SKM-1 treated with dmso at 0.1 percent for 144 hours (cell line): ENCODE data around the gene GAB4.
"Not testable (repeated sequence)": the region's sequence is repeated elsewhere in the genome, so short reads cannot be mapped to it uniquely, and the experiment has no call there.

Experiments used
- DNase-seq: peaks from one replicate; lab custom pipeline; 2025; ENCODE audit not compliant: unreplicated experiment; lab: John Stamatoyannopoulos, UW

The GAB4 gene

DNA sequence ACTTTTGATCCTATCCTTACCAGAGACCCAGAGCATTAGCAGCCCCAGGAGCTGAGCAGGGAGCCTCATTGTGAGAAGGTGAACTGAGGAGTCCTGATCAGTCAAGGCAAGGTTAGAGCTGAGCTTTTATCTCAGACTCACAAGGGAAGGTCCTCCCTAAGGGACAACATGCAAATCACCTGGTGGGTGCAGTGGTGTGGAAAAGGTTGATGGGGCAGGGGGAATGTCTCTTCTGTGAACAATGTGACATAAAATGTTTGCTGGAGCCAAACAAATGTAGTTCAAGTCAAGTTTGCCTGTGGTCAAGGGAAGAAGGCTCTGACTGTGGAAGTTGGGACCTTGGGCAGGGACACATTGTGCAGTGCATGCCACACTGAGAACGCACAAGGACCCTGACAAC lies 93.1 kb downstream of the GAB4 start:
- not testable (repeated sequence) for DNase-seq

DNA sequence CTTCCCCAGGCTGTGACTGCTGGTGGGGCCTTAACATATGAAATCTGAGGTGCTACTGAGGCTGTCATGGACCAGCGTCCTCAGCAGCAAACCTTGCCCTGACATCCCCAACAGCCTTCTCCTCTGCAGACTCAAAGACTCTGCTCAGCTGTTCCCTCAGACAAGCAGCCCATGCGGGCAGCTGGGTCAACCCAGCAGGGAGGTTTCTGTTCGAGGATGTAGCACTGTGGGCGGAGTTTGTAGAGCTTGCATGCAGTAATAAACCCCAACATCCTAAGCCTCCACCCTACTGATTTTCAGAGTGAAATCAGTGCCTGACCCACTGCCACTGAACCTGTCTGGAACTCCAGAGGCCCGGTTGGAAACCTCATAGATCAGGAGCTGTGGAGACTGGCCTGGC lies 94.0 kb downstream of the GAB4 start:
- no peak for DNase-seq

DNA sequence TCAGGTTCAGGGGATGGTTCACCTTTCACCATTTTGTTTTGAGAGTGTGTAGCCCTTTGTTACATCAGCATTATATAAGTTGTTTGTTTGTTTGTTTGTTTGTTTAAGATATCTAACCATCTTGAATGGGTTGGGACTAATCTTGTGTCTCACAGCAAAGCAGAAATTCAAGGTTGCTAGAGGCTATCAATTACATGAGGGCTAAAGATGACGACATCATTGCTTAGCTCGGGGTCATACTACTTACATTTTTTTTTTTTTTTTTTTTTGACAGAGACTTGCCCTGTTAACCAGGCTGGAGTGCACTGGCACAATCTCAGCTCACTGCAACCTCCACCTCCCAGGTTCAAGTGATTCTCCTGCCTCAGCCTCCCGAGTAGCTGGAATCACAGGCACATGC lies 95.7 kb downstream of the GAB4 start:
- DNase-seq, result no peak
